Pons (tissue), 1 donor: Measurements from ENCODE around the gene ADGRL3.
"Not testable (repeated sequence)": the region's sequence is repeated elsewhere in the genome, so short reads cannot be mapped to it uniquely, and the experiment has no call there.

Experiments
- DNase-seq: peaks from one replicate; pipeline ENCODE4 v3.0.0-alpha.2; 2016; ENCODE audit warnings: low spot score

The ADGRL3 gene

GRCh38 chr4:61896634-61897033 is 696.5 kb downstream of the ADGRL3 start:
- no peak for DNase-seq

- DNase-seq = no peak
These were observed 708.9 kb downstream of the ADGRL3 start for GRCh38 chr4:61909031-61909430.

- no peak for DNase-seq
These were observed 711.2 kb downstream of the ADGRL3 start for GRCh38 chr4:61911313-61911756.

GRCh38 chr4:61913619-61914018 is 713.5 kb downstream of the ADGRL3 start:
- DNase-seq = no peak

GRCh38 chr4:61915501-61915900 is 715.4 kb downstream of the ADGRL3 start:
- DNase-seq = no peak

- no peak for DNase-seq
These were observed 718.4 kb downstream of the ADGRL3 start for GRCh38 chr4:61918507-61918906.

- no peak for DNase-seq
These were observed 718.9 kb downstream of the ADGRL3 start for GRCh38 chr4:61918987-61919386.

- DNase-seq = no peak
These were observed 719.4 kb downstream of the ADGRL3 start for GRCh38 chr4:61919561-61919960.

- no peak for DNase-seq
These were observed 721.8 kb downstream of the ADGRL3 start for GRCh38 chr4:61921920-61922319.

GRCh38 chr4:61922766-61923165 is 722.6 kb downstream of the ADGRL3 start:
- no peak for DNase-seq

- no peak for DNase-seq
These were observed 723.1 kb downstream of the ADGRL3 start for GRCh38 chr4:61923179-61923578.

GRCh38 chr4:61924131-61924530 is 724.0 kb downstream of the ADGRL3 start:
- no peak for DNase-seq

GRCh38 chr4:61933527-61933926 is 733.4 kb downstream of the ADGRL3 start:
- no peak for DNase-seq

- DNase-seq = no peak
These were observed 734.1 kb downstream of the ADGRL3 start for GRCh38 chr4:61934198-61934597.

- no peak for DNase-seq
These were observed 738.2 kb downstream of the ADGRL3 start for GRCh38 chr4:61938250-61938846.

GRCh38 chr4:61950625-61951024 is 750.5 kb downstream of the ADGRL3 start:
- DNase-seq = no peak

GRCh38 chr4:61953386-61953785 is 753.3 kb downstream of the ADGRL3 start:
- no peak for DNase-seq

GRCh38 chr4:61958591-61958990 is 758.5 kb downstream of the ADGRL3 start:
- DNase-seq = no peak

GRCh38 chr4:61959087-61959486 is 759.0 kb downstream of the ADGRL3 start:
- DNase-seq = no peak

- DNase-seq = no peak
These were observed 784.3 kb downstream of the ADGRL3 start for GRCh38 chr4:61984260-61984909.

- DNase-seq = no peak
These were observed 785.3 kb downstream of the ADGRL3 start for GRCh38 chr4:61985426-61985825.

GRCh38 chr4:61986929-61987328 is 786.8 kb downstream of the ADGRL3 start:
- DNase-seq = not testable (repeated sequence)

- DNase-seq = no peak
These were observed 792.2 kb downstream of the ADGRL3 start for GRCh38 chr4:61992351-61992750.

GRCh38 chr4:61994036-61994435 is 793.9 kb downstream of the ADGRL3 start:
- DNase-seq = no peak
